Measurements from ENCODE around the gene ADARB1.

Gene ADARB1

GRCh38 chr21:45109831-45110492 is 35.6 kb downstream of the ADARB1 start:
- Histone ChIP-seq H3K4me3 (peak overlapping the region; percentile 27 to 56 (median 43); a peak in 18 of 20 replicates), H3K4me1 (peaks cover 58 to 99% (median 92%) of the 10 kb centered on the region in 10 experiments), H3K36me3 (0 out of 22 replicates have a peak, but pooled peaks cover 0 to 5% (median 0%) of the 10 kb centered on the region in 11 experiments), H3K9ac (peak overlapping the region in 8 of 11 experiments; percentile 2 to 62 (median 34); a peak in 11 of 22 replicates), H3K27ac (peak overlapping the region in 9 of 11 experiments; percentile 42 to 70 (median 63); a peak in 17 of 22 replicates), H3K4me2 (peak overlapping the region; percentile 81 to 99 (median 94)), H4K20me1 (peaks cover 18 to 100% (median 82%) of the 10 kb centered on the region in 11 experiments; a peak in 20 of 22 replicates), H3K27me3 (peaks cover 0 to 89% (median 0%) of the 10 kb centered on the region in 11 experiments; a peak in 8 of 22 replicates), H3K9me3 (replicated peaks in 1 of 11) (peaks cover 0 to 9% (median 3%) of the 10 kb centered on the region in 11 experiments; a peak in 3 of 22 replicates)
- TF ChIP-seq Cebpa-rat (IDR thresholded peaks at IDR 0.05), result no peak

GRCh38 chr21:45110873-45111624 is 36.7 kb downstream of the ADARB1 start:
- Histone ChIP-seq H3K36me3 (peaks cover 0 to 7% (median 0%) of the 10 kb centered on the region in 11 experiments; a peak in 3 of 22 replicates), H3K9me3 (replicated peaks in 1 of 11) (peaks cover 0 to 9% (median 3%) of the 10 kb centered on the region in 11 experiments; a peak in 3 of 22 replicates), H3K4me3 (peak overlapping the region in 7 of 10 experiments; percentile 15 to 50 (median 36); a peak in 10 of 20 replicates), H3K27ac (peak overlapping the region in 7 of 11 experiments; percentile 3 to 69 (median 64); a peak in 12 of 22 replicates), H4K20me1 (peaks cover 15 to 100% (median 80%) of the 10 kb centered on the region in 11 experiments; a peak in 20 of 22 replicates), H3K4me2 (peak overlapping the region; percentile 81 to 99 (median 94)), H3K27me3 (peaks cover 0 to 89% (median 0%) of the 10 kb centered on the region in 11 experiments; a peak in 8 of 22 replicates), H3K4me1 (peaks cover 47 to 98% (median 92%) of the 10 kb centered on the region in 10 experiments), H3K9ac (peak overlapping the region in 6 of 11 experiments; percentile 1 to 62 (median 56); a peak in 8 of 22 replicates)
- peak in 5 of 11 experiments; percentile 15 to 78 (median 45); a peak in 4 of 22 replicates for TF ChIP-seq Cebpa-rat (IDR thresholded peaks at IDR 0.05)

GRCh38 chr21:45111703-45112102 is 37.3 kb downstream of the ADARB1 start:
- H3K4me1 ChIP-seq, result peaks cover 40 to 98% (median 90%) of the 10 kb centered on the region in 10 experiments

GRCh38 chr21:45112371-45112770 is 38.0 kb downstream of the ADARB1 start:
- peaks cover 0 to 20% (median 9%) of the 10 kb centered on the region in 11 experiments; a peak in 12 of 22 replicates for H3K9me3 ChIP-seq (replicated peaks in 1 of 11)
- peaks cover 39 to 98% (median 89%) of the 10 kb centered on the region in 10 experiments for H3K4me1 ChIP-seq
- H4K20me1 ChIP-seq, result peaks cover 15 to 90% (median 77%) of the 10 kb centered on the region in 11 experiments; a peak in 20 of 22 replicates
- no peak for TF ChIP-seq Cebpa-rat (IDR thresholded peaks at IDR 0.05)
- peaks cover 0 to 18% (median 10%) of the 10 kb centered on the region in 11 experiments; a peak in 16 of 22 replicates for H3K36me3 ChIP-seq
- H3K4me2 ChIP-seq, result peak overlapping the region in 9 of 11 experiments; percentile 81 to 98 (median 94); a peak in 17 of 22 replicates
- 0 out of 22 replicates have a peak overlapping the region, but pooled peaks of 1 of the 11 experiments have one; percentile 3 for H3K9ac ChIP-seq
- no peak overlapping the region for H3K4me3 ChIP-seq
- H3K27me3 ChIP-seq, result peaks cover 0 to 81% (median 0%) of the 10 kb centered on the region in 11 experiments; a peak in 8 of 22 replicates
- peak overlapping the region in 4 of 11 experiments; percentile 11 to 69 (median 66); a peak in 3 of 22 replicates for H3K27ac ChIP-seq

More at GRCh38 chr21:45111703-45112102, 37.3 kb downstream of the ADARB1 start:
- Histone ChIP-seq H3K4me3 (peak overlapping the region in 2 of 10 experiments; percentile 41 to 47; a peak in 1 of 20 replicates), H3K4me2 (peak overlapping the region; percentile 17 to 98 (median 93); a peak in 20 of 22 replicates), H3K27ac (peak overlapping the region in 3 of 11 experiments; percentile 64 to 69 (median 68); a peak in 5 of 22 replicates), H3K36me3 (peaks cover 0 to 12% (median 4%) of the 10 kb centered on the region in 11 experiments; a peak in 8 of 22 replicates), H3K9ac (0 out of 22 replicates have a peak overlapping the region, but pooled peaks of 1 of the 11 experiments have one; percentile 3), H3K9me3 (replicated peaks in 1 of 11) (peaks cover 0 to 13% (median 3%) of the 10 kb centered on the region in 11 experiments; a peak in 8 of 22 replicates), H3K27me3 (peaks cover 0 to 88% (median 0%) of the 10 kb centered on the region in 11 experiments; a peak in 8 of 22 replicates), H4K20me1 (peaks cover 15 to 97% (median 77%) of the 10 kb centered on the region in 11 experiments; a peak in 20 of 22 replicates)
- TF ChIP-seq Cebpa-rat (IDR thresholded peaks at IDR 0.05), result no peak

GRCh38 chr21:45113543-45113942 is 39.2 kb downstream of the ADARB1 start:
- Histone ChIP-seq H3K9me3 (replicated peaks in 1 of 11) (peaks cover 0 to 23% (median 16%) of the 10 kb centered on the region in 11 experiments; a peak in 14 of 22 replicates), H3K27me3 (peaks cover 0 to 70% (median 0%) of the 10 kb centered on the region in 11 experiments; a peak in 8 of 22 replicates), H3K4me1 (peaks cover 37 to 89% (median 80%) of the 10 kb centered on the region in 10 experiments), H3K36me3 (peaks cover 0 to 30% (median 19%) of the 10 kb centered on the region in 11 experiments; a peak in 17 of 22 replicates), H3K4me3 (no peak overlapping the region), H4K20me1 (peaks cover 15 to 80% (median 68%) of the 10 kb centered on the region in 11 experiments; a peak in 20 of 22 replicates), H3K4me2 (peak overlapping the region in 9 of 11 experiments; percentile 31 to 98 (median 66); a peak in 16 of 22 replicates), H3K27ac (no peak overlapping the region), H3K9ac (peak overlapping the region in 1 of 11 experiments; percentile 44; a peak in 1 of 22 replicates)
- TF ChIP-seq Cebpa-rat (IDR thresholded peaks at IDR 0.05), result no peak

GRCh38 chr21:45114072-45114471 is 39.7 kb downstream of the ADARB1 start:
- peaks cover 0 to 70% (median 0%) of the 10 kb centered on the region in 11 experiments; a peak in 8 of 22 replicates for H3K27me3 ChIP-seq
- H3K36me3 ChIP-seq, result peaks cover 0 to 34% (median 24%) of the 10 kb centered on the region in 11 experiments; a peak in 17 of 22 replicates
- H3K4me3 ChIP-seq, result no peak overlapping the region
- H3K27ac ChIP-seq, result no peak overlapping the region
- H3K4me2 ChIP-seq, result peak overlapping the region in 9 of 11 experiments; percentile 14 to 98 (median 66); a peak in 18 of 22 replicates
- H3K9ac ChIP-seq, result no peak overlapping the region
- peak in 1 of 11 experiments; percentile 18; a peak in 1 of 22 replicates for TF ChIP-seq Cebpa-rat (IDR thresholded peaks at IDR 0.05)
- H3K9me3 ChIP-seq (replicated peaks in 1 of 11), result peaks cover 0 to 28% (median 17%) of the 10 kb centered on the region in 11 experiments; a peak in 14 of 22 replicates
- H4K20me1 ChIP-seq, result peaks cover 11 to 76% (median 66%) of the 10 kb centered on the region in 11 experiments; a peak in 20 of 22 replicates
- H3K4me1 ChIP-seq, result peaks cover 32 to 86% (median 75%) of the 10 kb centered on the region in 10 experiments

GRCh38 chr21:45114475-45114874 is 40.1 kb downstream of the ADARB1 start:
- no peak overlapping the region for H3K9ac ChIP-seq
- H3K27me3 ChIP-seq, result peaks cover 0 to 73% (median 0%) of the 10 kb centered on the region in 11 experiments; a peak in 8 of 22 replicates
- peaks cover 7 to 72% (median 62%) of the 10 kb centered on the region in 11 experiments; a peak in 20 of 22 replicates for H4K20me1 ChIP-seq
- peaks cover 28 to 86% (median 71%) of the 10 kb centered on the region in 10 experiments for H3K4me1 ChIP-seq
- no peak overlapping the region for H3K27ac ChIP-seq
- H3K4me3 ChIP-seq, result no peak overlapping the region
- H3K36me3 ChIP-seq, result peaks cover 0 to 37% (median 24%) of the 10 kb centered on the region in 11 experiments; a peak in 17 of 22 replicates
- peaks cover 0 to 30% (median 17%) of the 10 kb centered on the region in 11 experiments; a peak in 14 of 22 replicates for H3K9me3 ChIP-seq (replicated peaks in 1 of 11)
- peak overlapping the region in 9 of 11 experiments; percentile 14 to 98 (median 66); a peak in 18 of 22 replicates for H3K4me2 ChIP-seq
- no peak for TF ChIP-seq Cebpa-rat (IDR thresholded peaks at IDR 0.05)

Data from BLaER1 treated with 17β-estradiol and CSF1 and Interleukin-3, amounts not matched to agents 10 nM and 100 nM (cell line).